ENCODE results near the gene NUP210L. TPM values are rescaled to one million over a fixed set of nuclear protein-coding genes. Genes with fewer than 3 reads are reported as not detected.
"Not testable (repeated sequence)": the region's sequence is repeated elsewhere in the genome, so short reads cannot be mapped to it uniquely, and the experiment has no call there.

NUP210L gene
- total and polyA plus RNA-seq, 9 of the 15 experiments (the other 6 are each of a cell fraction or from before 2014, with no cell fraction given) = 0.01 to 0.04 TPM; not detected in 7

DNA sequence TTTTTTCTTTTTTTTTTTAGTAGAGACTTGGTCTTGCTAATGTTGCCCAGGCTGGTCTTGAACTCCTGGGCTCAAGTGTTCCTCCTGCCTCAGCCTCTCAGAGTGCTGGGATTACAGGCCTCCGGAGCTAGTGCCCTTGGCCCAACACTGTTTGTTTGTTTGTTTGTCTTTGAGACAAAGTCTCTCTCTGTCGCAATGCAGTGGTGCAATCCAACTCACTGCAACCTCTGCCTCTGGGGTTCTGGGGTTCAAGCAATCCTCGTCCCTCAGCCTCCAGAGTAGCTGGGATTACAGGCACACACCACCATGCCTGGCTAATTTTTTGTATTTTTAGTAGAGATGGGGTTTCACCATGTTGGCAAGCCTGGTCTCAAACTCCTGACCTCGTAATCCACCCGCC is 7.4 kb downstream of the NUP210L start:
- POLR2A ChIA-PET; H3K27ac ChIP-seq (ENCODE audit: extremely low read depth, low read depth, low read length); H2AFZ ChIP-seq (ENCODE audit: low read depth, low read length); H3K9me1 ChIP-seq (ENCODE audit: control insufficient read depth, insufficient read depth, low read length); H3K79me2 ChIP-seq (ENCODE audit: control insufficient read depth, insufficient read depth, low read length); H3K27me3 ChIP-seq (ENCODE audit: control insufficient read depth in 2 of 2, insufficient read depth in 2 of 2, low read length in 2 of 2); H3K9me3 ChIP-seq (replicated peaks; ENCODE audit: control insufficient read depth, insufficient read depth, low read depth, low read length); H3K4me2 ChIP-seq (ENCODE audit: insufficient read depth, low read length); H3K4me1 ChIP-seq (replicated peaks in 1 of 2; ENCODE audit: control insufficient read depth in 2 of 2, insufficient read depth in 2 of 2, low read length in 2 of 2); H4K20me1 ChIP-seq (replicated peaks; ENCODE audit: control insufficient read depth, insufficient read depth, low read length); in situ Hi-C loops (cut with MboI); CTCF ChIA-PET (ENCODE audit: low intra/inter-chr PET ratio); BruUV-seq (replicated peaks); DNase-seq (ENCODE audit: extremely low read depth in 1 of 4, low spot score in 3 of 4); H3K4me3 ChIP-seq; H3K9ac ChIP-seq (ENCODE audit: insufficient read depth in 1 of 2, low read depth in 2 of 2, low read length in 2 of 2); ATAC-seq; FAIRE-seq; H3K36me3 ChIP-seq (ENCODE audit: control insufficient read depth, insufficient read depth, low read length): not testable (repeated sequence)
- peak; percentile 45; the same call in 1 of the 2 replicates for TF ChIP-seq CEBPB (tag; IDR thresholded peaks at IDR 0.05)
- TF ChIP-seq, protein P1, sequence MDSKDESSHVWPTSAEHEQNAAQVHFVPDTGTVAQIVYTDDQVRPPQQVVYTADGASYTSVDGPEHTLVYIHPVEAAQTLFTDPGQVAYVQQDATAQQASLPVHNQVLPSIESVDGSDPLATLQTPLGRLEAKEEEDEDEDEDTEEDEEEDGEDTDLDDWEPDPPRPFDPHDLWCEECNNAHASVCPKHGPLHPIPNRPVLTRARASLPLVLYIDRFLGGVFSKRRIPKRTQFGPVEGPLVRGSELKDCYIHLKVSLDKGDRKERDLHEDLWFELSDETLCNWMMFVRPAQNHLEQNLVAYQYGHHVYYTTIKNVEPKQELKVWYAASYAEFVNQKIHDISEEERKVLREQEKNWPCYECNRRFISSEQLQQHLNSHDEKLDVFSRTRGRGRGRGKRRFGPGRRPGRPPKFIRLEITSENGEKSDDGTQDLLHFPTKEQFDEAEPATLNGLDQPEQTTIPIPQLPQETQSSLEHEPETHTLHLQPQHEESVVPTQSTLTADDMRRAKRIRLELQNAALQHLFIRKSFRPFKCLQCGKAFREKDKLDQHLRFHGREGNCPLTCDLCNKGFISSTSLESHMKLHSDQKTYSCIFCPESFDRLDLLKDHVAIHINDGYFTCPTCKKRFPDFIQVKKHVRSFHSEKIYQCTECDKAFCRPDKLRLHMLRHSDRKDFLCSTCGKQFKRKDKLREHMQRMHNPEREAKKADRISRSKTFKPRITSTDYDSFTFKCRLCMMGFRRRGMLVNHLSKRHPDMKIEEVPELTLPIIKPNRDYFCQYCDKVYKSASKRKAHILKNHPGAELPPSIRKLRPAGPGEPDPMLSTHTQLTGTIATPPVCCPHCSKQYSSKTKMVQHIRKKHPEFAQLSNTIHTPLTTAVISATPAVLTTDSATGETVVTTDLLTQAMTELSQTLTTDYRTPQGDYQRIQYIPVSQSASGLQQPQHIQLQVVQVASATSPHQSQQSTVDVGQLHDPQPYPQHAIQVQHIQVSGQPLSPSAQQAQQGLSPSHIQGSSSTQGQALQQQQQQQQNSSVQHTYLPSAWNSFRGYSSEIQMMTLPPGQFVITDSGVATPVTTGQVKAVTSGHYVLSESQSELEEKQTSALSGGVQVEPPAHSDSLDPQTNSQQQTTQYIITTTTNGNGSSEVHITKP (IDR thresholded peaks at IDR 0.05; ENCODE audit: partially characterized antibody) = peak; percentile 23
- intact Hi-C loops (cut with micrococcal nuclease) = loop anchor here (5.0 kb wide), 1 partner anchor 35 kb away; no protein-coding TSS in a partner anchor
- 75% methylated on average over 5 of the region's 5 CpGs for WGBS (ENCODE audit: insufficient coverage, low coverage, missing lambda C conversion rate)

All from K562 (cell line).